Lung (tissue), 12 donors: ENCODE measurements around the gene NFS1. TPM values are rescaled to one million over a fixed set of nuclear protein-coding genes. Genes with fewer than 3 reads are reported as not detected.

Experiments
- ATAC-seq: fragments of 200-7000 bp; cut with Tn5 transposase; one replicate; pipeline ENCODE4 v1.9.1; 2020; ENCODE audit warnings: moderate number of reproducible peaks; ENCODE audit not compliant: insufficient read depth, low FRiP score
- DNase-seq, 3 donors: peaks; one replicate each; pipeline ENCODE4 v3.0.0-alpha.2; 2013 to 2017
- H3K27ac ChIP-seq, 2 donors: one replicate each; pipeline ENCODE4 v1.5.1; 2013; ENCODE audit warnings: mild to moderate bottlenecking in 2 of 2, moderate library complexity in 2 of 2, control low read depth in 1 of 2, inconsistent platforms in 1 of 2, low read depth in 1 of 2, low read length in 1 of 2
- H3K27me3 ChIP-seq, 3 donors: one replicate each; pipeline ENCODE4 v1.5.1; 2013; ENCODE audit warnings: low read length in 2 of 3; ENCODE audit not compliant: control insufficient read depth in 3 of 3, insufficient read depth in 3 of 3
- H3K36me3 ChIP-seq, 4 donors: one replicate each; pipeline ENCODE4 v1.5.1; 2013; ENCODE audit warnings: low read length in 4 of 4, mild to moderate bottlenecking in 1 of 4, moderate library complexity in 1 of 4; ENCODE audit not compliant: control insufficient read depth in 4 of 4, insufficient read depth in 4 of 4
- H3K4me1 ChIP-seq, 5 donors: one replicate each; pipeline ENCODE4 v1.5.1; 2013; ENCODE audit warnings: low read length in 5 of 5, mild to moderate bottlenecking in 2 of 5, moderate library complexity in 1 of 5; ENCODE audit not compliant: control insufficient read depth in 5 of 5, insufficient read depth in 5 of 5
- H3K4me3 ChIP-seq: one replicate; pipeline ENCODE4 v1.5.1; 2013; ENCODE audit warnings: mild to moderate bottlenecking, control low read depth, moderate library complexity
- H3K9ac ChIP-seq, 2 donors: one replicate each; pipeline ENCODE4 v1.5.1; 2013; ENCODE audit warnings: low read length in 2 of 2, control low read depth in 1 of 2; ENCODE audit not compliant: insufficient read depth in 1 of 2
- H3K9me3 ChIP-seq, 4 donors: one replicate each; pipeline ENCODE4 v1.5.1; 2013; ENCODE audit warnings: low read length in 3 of 4, mild to moderate bottlenecking in 1 of 4, moderate library complexity in 1 of 4; ENCODE audit not compliant: control insufficient read depth in 4 of 4, insufficient read depth in 3 of 4
- CTCF ChIP-seq: IDR thresholded peaks from 2 replicates; pipeline ENCODE4 v1.5.1; 2012; ENCODE audit warnings: mild to moderate bottlenecking; ENCODE audit errors: control extremely low read depth, extremely low read depth
- WGBS, 2 donors: extraction: QIAGEN DNeasy Blood & Tissue Kit; methylation state at CpG; one replicate each; pipeline ENCODE4 v1.1.7; 2013; 5-methylcytosine and 5-hydroxymethylcytosine counted together
- polyA plus RNA-seq, 2 donors: library from polyadenylated mRNA; stranded (reverse); fragments of 200-250 nt; gene quantifications; one replicate each; pipeline ENCODE4 v1.2.1, GENCODE V29; 2013
- total RNA-seq, 2 donors: library from RNA; depleted of rRNA in 1 of 2; stranded (reverse); fragments of >200 nt in 1 of 2; gene quantifications; one replicate each; pipeline ENCODE4 v1.2.1, GENCODE V29; 2014 to 2021
- donor health status: control.
- donor health status: control.
- donor health status: Bipolar disorder and iron deficiency.
- donor health status: healthy.
- donor health status: DM: yes; HTN: yes; CAD: no.

NFS1 gene
- total and polyA plus RNA-seq, 4 donors: 18.8 to 33.9 (median 23.7) TPM

GRCh38 chr20:35697696-35698297, 1.4 kb downstream of the NFS1 start:
- H3K9ac ChIP-seq: no peak overlapping the region
- peaks cover 4 to 11% (median 8%) of the 10 kb centered on the region in 4 donors for H3K36me3 ChIP-seq
- H3K27me3 ChIP-seq: no peaks in the 10 kb centered on the region
- WGBS, 2 donors: 74 to 90% methylated on average over 9 of the region's 9 CpGs
- peaks cover 0 to 16% (median 3%) of the 10 kb centered on the region in 5 donors for H3K4me1 ChIP-seq
- ATAC-seq: no peak
- no peak overlapping the region for H3K4me3 ChIP-seq
- no peak for DNase-seq
- H3K9me3 ChIP-seq: no peaks in the 10 kb centered on the region
- no peak overlapping the region for H3K27ac ChIP-seq
- TF ChIP-seq CTCF: no peak

GRCh38 chr20:35695978-35696377, 3.2 kb downstream of the NFS1 start:
- Histone ChIP-seq H3K9ac (no peak overlapping the region), H3K4me3 (no peak overlapping the region), H3K27me3 (no peaks in the 10 kb centered on the region), H3K27ac (no peak overlapping the region), H3K4me1 (peaks cover 0 to 16% (median 3%) of the 10 kb centered on the region in 5 donors), H3K9me3 (no peaks in the 10 kb centered on the region), H3K36me3 (peaks cover 4 to 9% (median 6%) of the 10 kb centered on the region in 4 donors)
- DNase-seq (no peak), ATAC-seq (no peak)
- WGBS, 2 donors: 74 to 76% methylated on average over 4 of the region's 4 CpGs
- TF ChIP-seq CTCF: no peak

GRCh38 chr20:35695245-35695749, 3.9 kb downstream of the NFS1 start:
- WGBS, 2 donors: 90 to 91% methylated on average over 2 of the region's 2 CpGs
- no peaks in the 10 kb centered on the region for H3K27me3 ChIP-seq
- peaks cover 0 to 11% (median 4%) of the 10 kb centered on the region in 4 donors for H3K36me3 ChIP-seq
- no peak for TF ChIP-seq CTCF
- H3K9me3 ChIP-seq: no peaks in the 10 kb centered on the region
- no peak overlapping the region for H3K9ac ChIP-seq
- DNase-seq: no peak
- no peak overlapping the region for H3K4me3 ChIP-seq
- peaks cover 0 to 13% (median under 1%) of the 10 kb centered on the region in 5 donors for H3K4me1 ChIP-seq
- H3K27ac ChIP-seq: no peak overlapping the region
- ATAC-seq: no peak
